Measurements from ENCODE around the gene FAM76B. TPM values are rescaled to one million over a fixed set of nuclear protein-coding genes. Genes with fewer than 3 reads are reported as not detected.

The FAM76B gene
- total RNA-seq, 2 experiments from 2014 or later: 46.3 to 69.3 TPM

DNA sequence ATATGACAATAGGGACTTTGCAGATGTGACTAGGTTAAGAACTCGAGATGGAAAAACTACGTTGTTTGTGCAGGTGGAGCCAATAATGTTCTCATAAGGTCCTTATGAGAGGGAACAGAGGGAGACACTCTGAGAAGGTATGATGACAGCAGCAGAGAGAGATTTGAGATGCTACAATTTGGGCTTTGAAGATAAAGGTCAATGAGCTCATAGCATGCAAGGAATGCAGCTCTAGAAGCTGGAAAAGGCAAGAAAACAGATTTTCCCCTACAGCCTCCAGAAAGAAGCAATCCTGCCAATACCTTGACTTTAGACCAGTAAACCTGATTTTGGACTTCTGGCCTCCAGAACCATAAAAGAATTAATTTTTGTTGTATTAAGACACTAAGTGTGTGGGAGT, 21.1 kb downstream of the FAM76B start:
- no peak overlapping the region for H3K4me3 Mint-ChIP-seq
- intact Hi-C loops (cut with DNase I, micrococcal nuclease): loop anchor here (10.0 kb wide), 2 partner anchors 374 to 1144 kb away; no protein-coding TSS in a partner anchor
- H3K36me3 Mint-ChIP-seq (ENCODE audit: low read depth): peaks cover 6% of the 10 kb centered on the region
- CTCF ChIA-PET: interaction anchor here (0.8 to 9.4 kb wide), 2 partner anchors 35 to 613 kb away, joined by 4 to 139 read pairs; no protein-coding TSS in a partner anchor
- H3K27ac Mint-ChIP-seq: no peak overlapping the region
- no peaks in the 10 kb centered on the region for H3K4me1 Mint-ChIP-seq
- POLR2A ChIA-PET: no interaction called here
- ATAC-seq (no peak), DNase-seq (no peak)
- H3K9me3 Mint-ChIP-seq (ENCODE audit: low read depth): no peaks in the 10 kb centered on the region
- no peaks in the 10 kb centered on the region for H3K27me3 Mint-ChIP-seq

DNA sequence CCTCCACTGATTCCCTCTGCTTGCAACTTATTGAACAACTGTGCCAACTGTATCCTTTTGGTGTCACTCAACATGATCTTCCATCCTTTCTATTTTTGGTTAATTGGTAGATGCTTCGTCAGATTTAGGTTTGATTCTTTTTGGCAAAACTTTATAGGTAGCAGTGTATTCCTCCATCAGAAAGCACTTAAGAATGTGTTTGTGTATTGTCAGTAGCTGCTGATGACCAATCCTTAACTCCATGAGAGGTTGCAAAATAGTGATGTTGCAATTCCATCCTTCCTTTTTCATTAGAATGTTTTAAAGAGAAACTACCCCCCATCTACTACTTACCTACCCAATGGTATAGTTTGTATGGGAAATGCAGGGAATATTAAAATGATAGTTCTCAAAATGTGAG, 22.1 kb downstream of the FAM76B start:
- peaks cover 2% of the 10 kb centered on the region for H3K36me3 Mint-ChIP-seq (ENCODE audit: low read depth)
- ATAC-seq: no peak
- H3K27me3 Mint-ChIP-seq: no peaks in the 10 kb centered on the region
- H3K27ac Mint-ChIP-seq: no peak overlapping the region
- H3K4me3 Mint-ChIP-seq: no peak overlapping the region
- ChIA-PET POLR2A (interaction anchor here (0.5 to 0.7 kb wide), 2 partner anchors 22 to 1155 kb away, joined by 3 read pairs; partner anchors contain the start of gene FAM76B), CTCF (interaction anchor here (0.7 to 9.4 kb wide), 5 partner anchors 9 to 675 kb away, joined by 3 to 139 read pairs (median 4); no protein-coding TSS in a partner anchor)
- intact Hi-C loops (cut with DNase I, micrococcal nuclease): loop anchor here (10.0 kb wide), 2 partner anchors 373 to 1143 kb away; no protein-coding TSS in a partner anchor
- no peaks in the 10 kb centered on the region for H3K4me1 Mint-ChIP-seq
- H3K9me3 Mint-ChIP-seq (ENCODE audit: low read depth): no peaks in the 10 kb centered on the region
- DNase-seq: no peak

DNA sequence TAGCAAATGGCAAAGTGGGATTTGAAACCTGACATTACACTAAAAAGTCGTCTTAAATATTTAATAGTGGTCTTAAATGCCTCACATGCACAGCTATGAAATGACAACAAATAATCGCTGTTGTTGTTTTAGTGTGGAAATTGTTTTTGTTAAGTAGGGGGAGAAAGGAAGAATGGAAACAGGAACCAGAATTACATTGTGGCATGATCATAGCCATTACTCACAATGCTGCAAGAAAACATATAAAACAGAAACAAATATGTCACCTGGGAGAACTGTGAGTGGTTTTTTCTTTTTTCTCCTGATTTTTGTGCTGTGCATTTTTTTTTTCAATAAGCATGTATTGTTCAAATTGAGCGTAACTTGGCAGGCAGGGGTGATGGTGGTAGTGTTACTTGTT, 22.9 kb downstream of the FAM76B start:
- Mint-ChIP-seq H3K4me1 (no peaks in the 10 kb centered on the region), H3K27ac (no peak overlapping the region), H3K4me3 (no peak overlapping the region), H3K36me3 (ENCODE audit: low read depth) (peaks cover 2% of the 10 kb centered on the region), H3K9me3 (ENCODE audit: low read depth) (no peaks in the 10 kb centered on the region), H3K27me3 (no peaks in the 10 kb centered on the region)
- DNase-seq (no peak), ATAC-seq (no peak)
- intact Hi-C loops (cut with DNase I, micrococcal nuclease): loop anchor here (10.0 kb wide), 2 partner anchors 372 to 1142 kb away; no protein-coding TSS in a partner anchor
- ChIA-PET CTCF (interaction anchor here (0.6 to 9.4 kb wide), 6 partner anchors 19 to 674 kb away, joined by 3 to 139 read pairs (median 3); no protein-coding TSS in a partner anchor), POLR2A (no interaction called here)

DNA sequence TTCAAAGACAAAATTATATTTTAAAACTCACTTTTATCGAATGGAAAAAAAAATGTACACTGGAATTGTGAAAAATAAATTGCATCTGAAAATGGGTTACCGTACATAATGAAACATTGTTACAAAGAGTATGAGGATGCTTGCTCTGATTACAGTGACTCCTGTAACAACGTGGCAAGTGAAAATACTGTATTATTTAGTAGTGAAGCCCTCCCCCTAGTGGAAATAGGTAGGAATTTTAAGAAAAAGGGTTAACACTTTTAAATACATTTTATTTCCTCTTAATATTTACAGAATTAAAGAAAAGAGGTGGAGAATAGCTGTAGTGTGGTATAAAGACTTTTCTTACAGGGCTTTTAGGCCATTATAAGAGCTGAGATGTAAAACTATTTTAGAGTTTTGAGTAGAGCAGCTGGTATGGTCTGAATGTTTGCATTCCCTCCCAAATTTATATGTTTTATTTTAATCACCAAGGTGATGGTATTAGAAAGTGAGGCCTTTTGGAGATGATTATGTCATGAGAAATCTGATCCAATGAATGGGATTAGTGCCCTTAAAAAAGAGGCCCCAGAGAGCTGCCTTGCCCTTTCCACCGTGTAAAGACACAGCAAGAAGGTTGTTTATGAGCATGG, 25.2 kb downstream of the FAM76B start:
- H3K27ac Mint-ChIP-seq: no peak overlapping the region
- H3K4me1 Mint-ChIP-seq: no peaks in the 10 kb centered on the region
- CTCF ChIA-PET: interaction anchor here (0.6 to 9.4 kb wide), 22 partner anchors 9 to 695 kb away, joined by 3 to 139 read pairs (median 3); no protein-coding TSS in a partner anchor
- intact Hi-C loops (cut with DNase I, micrococcal nuclease): loop anchor here (1.0 to 10.0 kb wide), 6 partner anchors 59 to 1142 kb away; no protein-coding TSS in a partner anchor
- H3K36me3 Mint-ChIP-seq (ENCODE audit: low read depth): no peaks in the 10 kb centered on the region
- H3K9me3 Mint-ChIP-seq (ENCODE audit: low read depth): no peaks in the 10 kb centered on the region
- no peak overlapping the region for H3K4me3 Mint-ChIP-seq
- DNase-seq: no peak
- POLR2A ChIA-PET: no interaction called here
- peak; percentile 65 for ATAC-seq
- H3K27me3 Mint-ChIP-seq: no peaks in the 10 kb centered on the region

DNA sequence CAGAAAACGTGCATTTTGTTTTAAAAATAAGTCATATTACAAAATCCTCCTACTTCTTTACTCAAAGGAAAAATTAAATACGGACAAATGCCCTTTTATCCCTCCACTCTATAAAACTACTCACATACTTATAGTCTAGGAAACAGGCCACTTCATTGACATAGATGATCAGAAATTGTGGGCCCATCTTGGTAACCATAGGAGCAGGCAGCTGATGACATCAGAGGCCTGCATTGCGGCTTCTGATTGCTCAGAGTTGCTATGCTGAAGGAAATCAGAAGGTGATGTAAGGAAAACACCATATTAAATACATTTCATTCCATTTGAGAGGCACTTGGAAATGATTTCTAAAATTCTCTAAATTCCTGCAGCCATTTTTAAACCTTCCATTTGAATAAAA, 27.0 kb downstream of the FAM76B start:
- H3K4me3 Mint-ChIP-seq: no peak overlapping the region
- no peaks in the 10 kb centered on the region for H3K9me3 Mint-ChIP-seq (ENCODE audit: low read depth)
- no peaks in the 10 kb centered on the region for H3K27me3 Mint-ChIP-seq
- no peaks in the 10 kb centered on the region for H3K4me1 Mint-ChIP-seq
- no peak for ATAC-seq
- POLR2A ChIA-PET: interaction anchor here (1.0 kb wide), 1 partner anchor 28 kb away, joined by 3 read pairs; the partner anchor contains the start of gene CEP57
- H3K36me3 Mint-ChIP-seq (ENCODE audit: low read depth): no peaks in the 10 kb centered on the region
- CTCF ChIA-PET: interaction anchor here (1.2 to 9.4 kb wide), 5 partner anchors 9 to 607 kb away, joined by 3 to 139 read pairs (median 4); no protein-coding TSS in a partner anchor
- no peak overlapping the region for H3K27ac Mint-ChIP-seq
- intact Hi-C loops (cut with DNase I, micrococcal nuclease): loop anchor here (10.0 kb wide), 2 partner anchors 368 to 1138 kb away; no protein-coding TSS in a partner anchor
- no peak for DNase-seq

DNA sequence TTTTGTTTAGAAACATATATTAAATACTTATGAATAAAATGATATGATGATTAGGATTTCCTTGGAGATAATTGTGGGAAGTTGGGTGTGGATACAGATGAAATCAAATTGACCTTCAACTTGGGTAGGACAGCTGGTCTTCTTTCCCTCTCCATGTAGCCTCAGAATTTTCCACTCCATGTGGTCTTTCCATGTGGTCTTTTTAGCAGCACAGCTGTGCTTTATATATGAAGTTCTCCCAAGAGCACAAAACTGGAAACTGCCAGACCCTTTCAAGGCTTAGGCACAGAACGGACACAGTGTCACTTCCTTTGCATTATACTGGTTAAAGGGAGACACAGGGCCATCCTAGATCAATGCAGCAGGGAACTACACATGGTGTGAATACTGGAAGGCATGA, 28.6 kb downstream of the FAM76B start:
- DNase-seq: no peak
- no peak for ATAC-seq
- Mint-ChIP-seq H3K36me3 (ENCODE audit: low read depth) (no peaks in the 10 kb centered on the region), H3K4me3 (no peak overlapping the region), H3K9me3 (ENCODE audit: low read depth) (no peaks in the 10 kb centered on the region), H3K4me1 (no peaks in the 10 kb centered on the region), H3K27ac (no peak overlapping the region), H3K27me3 (no peaks in the 10 kb centered on the region)
- ChIA-PET CTCF (interaction anchor here (0.6 to 9.4 kb wide), 4 partner anchors 16 to 605 kb away, joined by 3 to 139 read pairs (median 6); no protein-coding TSS in a partner anchor), POLR2A (interaction anchor here (0.6 kb wide), 1 partner anchor 77 kb away, joined by 3 read pairs; no protein-coding TSS in a partner anchor)
- intact Hi-C loops (cut with DNase I, micrococcal nuclease): loop anchor here (10.0 kb wide), 2 partner anchors 366 to 1136 kb away; no protein-coding TSS in a partner anchor

DNA sequence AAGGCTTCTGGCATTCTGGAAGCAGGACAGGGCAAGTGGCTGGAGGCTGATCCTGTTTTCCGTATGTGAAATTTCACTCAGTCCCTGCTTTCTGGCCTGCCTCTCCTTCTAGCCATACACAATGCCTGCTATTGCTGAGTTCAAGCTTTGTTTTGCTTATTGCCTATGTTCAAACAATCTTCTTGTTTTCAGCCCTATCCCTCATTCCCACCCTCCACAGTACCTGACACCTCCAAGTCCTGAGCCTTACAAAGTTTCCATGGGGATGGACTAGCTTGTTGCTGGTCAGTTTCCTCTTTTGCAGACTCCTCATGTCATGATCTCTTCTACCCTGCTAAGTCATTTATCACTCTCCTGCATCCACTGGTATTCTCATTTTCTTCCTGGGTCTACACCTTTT, 38.1 kb downstream of the FAM76B start:
- Mint-ChIP-seq H3K4me3 (no peak overlapping the region), H3K9me3 (ENCODE audit: low read depth) (no peaks in the 10 kb centered on the region), H3K27ac (no peak overlapping the region), H3K4me1 (no peaks in the 10 kb centered on the region), H3K36me3 (ENCODE audit: low read depth) (no peaks in the 10 kb centered on the region), H3K27me3 (no peaks in the 10 kb centered on the region)
- ChIA-PET CTCF (interaction anchor here (0.8 to 1.6 kb wide), 2 partner anchors 13 to 46 kb away, joined by 3 to 4 read pairs; no protein-coding TSS in a partner anchor), POLR2A (no interaction called here)
- no peak for ATAC-seq
- intact Hi-C loops (cut with DNase I, micrococcal nuclease): no loop called here
- no peak for DNase-seq

DNA sequence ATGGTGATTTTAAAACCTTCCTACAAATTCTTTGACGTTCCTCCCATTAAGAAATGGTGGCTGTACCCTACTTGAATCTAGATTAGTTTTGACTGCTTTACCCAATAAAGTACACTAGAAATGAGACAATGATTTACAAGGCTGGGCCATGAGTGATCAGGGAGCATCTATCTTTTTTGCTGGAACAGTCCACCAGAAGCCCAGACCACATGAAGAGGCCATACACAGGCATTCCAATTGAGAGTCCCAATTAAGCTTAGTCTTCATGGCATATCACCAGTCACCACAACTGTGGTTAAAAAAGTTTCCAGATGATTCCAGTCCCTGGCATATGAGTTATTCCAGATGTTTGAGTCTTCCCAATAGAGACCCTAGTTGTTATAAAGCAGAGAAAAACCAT, 39.5 kb downstream of the FAM76B start:
- no peaks in the 10 kb centered on the region for H3K27me3 Mint-ChIP-seq
- no peak for ATAC-seq
- ChIA-PET POLR2A (no interaction called here), CTCF (interaction anchor here (0.8 kb wide), 1 partner anchor 20 kb away, joined by 3 read pairs; no protein-coding TSS in a partner anchor)
- DNase-seq: no peak
- H3K9me3 Mint-ChIP-seq (ENCODE audit: low read depth): no peaks in the 10 kb centered on the region
- no peaks in the 10 kb centered on the region for H3K4me1 Mint-ChIP-seq
- no peaks in the 10 kb centered on the region for H3K36me3 Mint-ChIP-seq (ENCODE audit: low read depth)
- no peak overlapping the region for H3K4me3 Mint-ChIP-seq
- intact Hi-C loops (cut with DNase I, micrococcal nuclease): no loop called here
- H3K27ac Mint-ChIP-seq: no peak overlapping the region

DNA sequence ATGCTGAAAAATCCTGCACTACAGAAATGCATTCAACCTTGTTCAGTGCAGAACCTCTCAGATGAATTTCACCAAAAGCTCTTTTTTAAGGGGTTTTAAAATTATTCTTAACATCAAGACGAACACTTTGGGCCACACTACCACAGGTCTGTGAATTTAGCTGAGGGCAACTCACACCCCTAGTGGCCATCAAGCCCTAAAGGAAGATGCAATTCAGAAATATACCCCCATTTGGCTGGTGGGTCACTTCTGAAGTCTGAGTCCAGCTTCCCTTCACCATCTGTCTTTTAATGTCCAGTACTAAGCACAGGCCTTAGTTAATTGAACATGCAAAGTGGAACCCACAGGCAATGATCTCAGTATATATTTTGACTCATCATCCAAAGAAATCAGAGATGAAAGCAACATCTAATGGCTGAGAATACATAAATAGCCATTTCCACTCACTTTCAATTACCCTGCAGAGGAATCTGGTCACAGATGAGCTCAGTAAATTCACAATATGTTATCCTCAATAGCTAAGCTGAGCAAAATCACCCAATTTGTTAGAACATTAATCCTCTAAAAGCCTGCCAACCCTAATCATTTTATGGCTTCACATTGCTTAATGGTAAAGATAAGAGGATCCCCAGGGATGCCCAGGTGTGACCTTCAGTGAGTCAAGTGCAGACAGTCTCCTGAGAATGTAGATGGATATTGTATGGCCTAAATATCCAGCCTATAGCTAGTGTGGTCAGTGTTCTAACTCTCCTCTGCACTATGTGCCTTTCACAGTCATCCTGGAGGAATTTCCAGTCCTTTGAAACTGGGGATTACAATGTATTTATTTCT, 50.3 kb downstream of the FAM76B start:
- Mint-ChIP-seq H3K4me1 (peaks cover 3% of the 10 kb centered on the region), H3K9me3 (ENCODE audit: low read depth) (no peaks in the 10 kb centered on the region), H3K27me3 (peaks cover 3% of the 10 kb centered on the region), H3K4me3 (no peak overlapping the region), H3K27ac (no peak overlapping the region), H3K36me3 (ENCODE audit: low read depth) (no peaks in the 10 kb centered on the region)
- DNase-seq (no peak), ATAC-seq (no peak)
- CTCF ChIA-PET: interaction anchor here (0.6 to 1.7 kb wide), 7 partner anchors 9 to 964 kb away, joined by 3 to 6 read pairs (median 5); no protein-coding TSS in a partner anchor
- intact Hi-C loops (cut with DNase I, micrococcal nuclease): no loop called here
- POLR2A ChIA-PET: no interaction called here

DNA sequence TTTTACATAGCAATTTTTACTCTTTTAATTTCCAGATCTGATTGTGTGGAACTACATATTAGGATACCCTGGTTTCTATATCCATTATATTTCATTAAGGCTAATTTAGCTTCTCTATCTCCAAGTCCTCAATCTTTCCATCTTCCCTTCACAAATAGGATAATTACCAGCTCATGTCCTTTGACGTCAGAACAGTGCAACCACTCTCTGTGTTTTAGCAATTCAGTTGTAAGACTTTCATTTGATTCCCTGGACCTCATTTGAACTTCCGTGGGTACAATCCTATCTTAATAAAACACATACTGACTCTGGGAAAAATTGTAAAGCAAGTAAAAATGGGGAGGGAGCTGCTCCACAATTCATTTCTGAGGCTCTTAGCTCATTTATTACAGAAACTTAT, 52.8 kb downstream of the FAM76B start:
- ATAC-seq: no peak

DNA sequence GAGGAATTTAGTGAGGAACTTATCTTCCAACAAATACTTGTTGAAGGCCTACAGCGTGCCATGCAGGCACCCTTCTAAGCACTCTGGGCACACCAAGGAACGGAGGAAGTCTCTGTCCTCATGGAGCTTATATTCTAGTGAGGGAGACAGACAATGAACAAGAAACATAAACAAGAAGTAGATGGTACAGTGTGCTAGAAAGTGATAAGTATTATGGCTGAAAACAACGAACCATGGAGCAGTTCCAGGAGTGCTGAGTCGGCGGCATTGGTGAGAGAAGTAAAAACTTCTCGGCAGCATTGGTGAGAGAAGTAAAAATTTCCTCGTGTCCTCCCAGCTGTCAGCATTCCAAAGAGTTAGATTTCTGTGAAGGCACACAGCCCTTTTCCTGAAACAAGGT, 53.2 kb downstream of the FAM76B start:
- no peak for ATAC-seq
- CTCF ChIA-PET: interaction anchor here (0.6 to 1.1 kb wide), 3 partner anchors 8 to 437 kb away, joined by 3 to 4 read pairs (median 3); no protein-coding TSS in a partner anchor

More for the DNA sequence above, 52.8 kb downstream of the FAM76B start:
- intact Hi-C loops (cut with DNase I, micrococcal nuclease): no loop called here
- H3K36me3 Mint-ChIP-seq (ENCODE audit: low read depth): no peaks in the 10 kb centered on the region
- no peak overlapping the region for H3K4me3 Mint-ChIP-seq
- H3K27ac Mint-ChIP-seq: no peak overlapping the region
- peaks cover 7% of the 10 kb centered on the region for H3K4me1 Mint-ChIP-seq
- DNase-seq: no peak
- POLR2A ChIA-PET: no interaction called here
- no peaks in the 10 kb centered on the region for H3K9me3 Mint-ChIP-seq (ENCODE audit: low read depth)
- CTCF ChIA-PET: interaction anchor here (0.6 to 0.8 kb wide), 3 partner anchors 146 to 437 kb away, joined by 3 to 4 read pairs (median 3); no protein-coding TSS in a partner anchor
- peaks cover 3% of the 10 kb centered on the region for H3K27me3 Mint-ChIP-seq

More for the DNA sequence above, 53.2 kb downstream of the FAM76B start:
- H3K4me1 Mint-ChIP-seq: peaks cover 7% of the 10 kb centered on the region
- H3K4me3 Mint-ChIP-seq: no peak overlapping the region
- no peaks in the 10 kb centered on the region for H3K36me3 Mint-ChIP-seq (ENCODE audit: low read depth)
- intact Hi-C loops (cut with DNase I, micrococcal nuclease): no loop called here
- H3K9me3 Mint-ChIP-seq (ENCODE audit: low read depth): no peaks in the 10 kb centered on the region
- peaks cover 3% of the 10 kb centered on the region for H3K27me3 Mint-ChIP-seq
- POLR2A ChIA-PET: no interaction called here
- DNase-seq: no peak
- H3K27ac Mint-ChIP-seq: no peak overlapping the region
